K562 (cell line): ENCODE data around the gene MYO1D. TPM values are rescaled to one million over a fixed set of nuclear protein-coding genes. Genes with fewer than 3 reads are reported as not detected.

ENCODE experiments used
- FUS ChIP-seq: fragments of 200-400 bp; formaldehyde crosslinking; optimal IDR thresholded peaks from 2 replicates; pipeline ENCODE3; 2017; ENCODE audit warnings: low read depth, low read length
- HES1 ChIP-seq: fragments of 450-650 bp; IDR thresholded peaks from 2 replicates; pipeline ENCODE4 v1.6.1; 2016; ENCODE audit warnings: low read depth, mild to moderate bottlenecking, moderate library complexity
- JUNB ChIP-seq: fragments of 450-650 bp; formaldehyde crosslinking; conservative IDR thresholded peaks from 2 replicates; pipeline ENCODE4 v1.4.0; 2020; ENCODE audit warnings: mild to moderate bottlenecking
- PCBP1 ChIP-seq: fragments of 200-400 bp; formaldehyde crosslinking; IDR thresholded peaks from 2 replicates; pipeline ENCODE4 v1.6.1; 2018; ENCODE audit warnings: mild to moderate bottlenecking, low read depth, low read length; ENCODE audit not compliant: poor library complexity, severe bottlenecking
- PML ChIP-seq: IDR thresholded peaks from 2 replicates; pipeline ENCODE4 v1.6.1; 2012; ENCODE audit warnings: low read length, inconsistent platforms
- PURB ChIP-seq: sonication (generic); formaldehyde crosslinking; IDR thresholded peaks from 2 replicates; pipeline ENCODE4 v1.9.0; 2021; ENCODE audit warnings: low read depth, mild to moderate bottlenecking, missing genetic modification reagents
- RAD51 ChIP-seq: fragments of 450-650 bp; IDR thresholded peaks from 2 replicates; pipeline ENCODE4 v1.7.1; 2016; ENCODE audit warnings: low read depth, mild to moderate bottlenecking, borderline replicate concordance
- SIN3B ChIP-seq: fragments of 450-650 bp; IDR thresholded peaks from 2 replicates; pipeline ENCODE4 v1.6.1; 2017; ENCODE audit warnings: low read depth, mild to moderate bottlenecking, moderate library complexity
- SMAD1 ChIP-seq: fragments of 150-350 bp; IDR thresholded peaks from 2 replicates; pipeline ENCODE4 v1.6.1; 2014; ENCODE audit warnings: low read length, low read depth; ENCODE audit not compliant: partially characterized antibody
- THAP7 ChIP-seq: fragments of 250-450 bp; sonication (Bioruptor Pico); IDR thresholded peaks from 2 replicates; pipeline ENCODE4 v1.5.0; 2021
- TRIM28 ChIP-seq: fragments of 450-650 bp; IDR thresholded peaks from 2 replicates; pipeline ENCODE4 v1.6.1; 2017
- TSC22D4 ChIP-seq: fragments of 450-650 bp; IDR thresholded peaks from 2 replicates; pipeline ENCODE4 v1.6.1; 2016; ENCODE audit warnings: missing genetic modification characterization, missing biosample characterization, control low read depth
- UBTF ChIP-seq, 2 experiments: IDR thresholded peaks; 2 replicates each; pipeline ENCODE4 v1.6.1; 2012; ENCODE audit warnings: improper control_type of control experiment in 2 of 2, low read depth in 2 of 2, low read length in 2 of 2, borderline replicate concordance in 1 of 2
- ZFX ChIP-seq: sonication (generic); formaldehyde crosslinking; IDR thresholded peaks from 2 replicates; pipeline ENCODE4 v1.8.0; 2022; ENCODE audit warnings: mild to moderate bottlenecking, missing genetic modification reagents, moderate library complexity
- ZNF217 ChIP-seq: sonication (generic); formaldehyde crosslinking; IDR thresholded peaks from 2 replicates; pipeline ENCODE4 v1.8.0; 2022; ENCODE audit warnings: mild to moderate bottlenecking, missing genetic modification reagents
- ZNF384 ChIP-seq: IDR thresholded peaks from 2 replicates; pipeline ENCODE4 v1.6.1; 2012; ENCODE audit warnings: low read depth, low read length, improper control_type of control experiment
- ZNF398 ChIP-seq: fragments of 250-450 bp; sonication (Bioruptor Pico); IDR thresholded peaks from 2 replicates; pipeline ENCODE4 v1.8.0; 2021; ENCODE audit warnings: moderate library complexity, mild to moderate bottlenecking, inconsistent platforms
- ZNF431 ChIP-seq: sonication (generic); formaldehyde crosslinking; IDR thresholded peaks from 2 replicates; pipeline ENCODE4 v1.8.0; 2022; ENCODE audit warnings: mild to moderate bottlenecking, missing genetic modification reagents
- ZNF512 ChIP-seq: IDR thresholded peaks from 2 replicates; pipeline ENCODE4 v1.6.1; 2016; ENCODE audit warnings: missing genetic modification characterization, missing compliant biosample characterization
- ZNF699 ChIP-seq: fragments of 250-450 bp; sonication (Bioruptor Pico); IDR thresholded peaks from 2 replicates; pipeline ENCODE4 v1.8.0; 2021; ENCODE audit warnings: mild to moderate bottlenecking, moderate library complexity; ENCODE audit not compliant: insufficient replicate concordance
- polyA plus RNA-seq, 8 experiments: library from polyadenylated mRNA; depleted of rRNA in 4 of 8; stranded (reverse) in 5 of 8; unstranded in 3 of 8; fragments of >200 nt; fragmentation: Nextera tagmentation in 2 of 8; fragmentation: Illumina TruSeq in 1 of 8; extraction: Ambion mirVana in 2 of 8; extraction: Trizol in 1 of 8; gene quantifications; 2 replicates each; pipeline versions ENCODE4 v1.2.1 to v1.2.3, GENCODE V29; 2011 to 2014; ENCODE audit warnings: inconsistent platforms in 1 of 8, missing spikeins in 1 of 8
- total RNA-seq, 7 experiments: library from RNA; depleted of rRNA in 6 of 7; stranded (reverse); fragments of >200 nt in 6 of 7; fragmentation: Illumina TruSeq in 2 of 7; extraction: Trizol in 2 of 7; gene quantifications; 2 replicates each; pipeline versions ENCODE4 v1.2.1 to v1.2.3, GENCODE V29; 2011 to 2021; ENCODE audit warnings: low replicate concordance in 1 of 7

The MYO1D gene
- total and polyA plus RNA-seq, 9 of the 15 experiments (the other 6 are each of a cell fraction or from before 2014, with no cell fraction given): 2.1 to 71.2 (median 45.4) TPM

- TF ChIP-seq THAP7: no peak
- no peak for TF ChIP-seq ZNF699
- TF ChIP-seq RAD51: no peak
- peak in 1 of 2 experiments; percentile 38; a peak in 1 of 4 replicates for TF ChIP-seq UBTF (IDR thresholded peaks at IDR 0.05; ENCODE audit: borderline replicate concordance in 1 of 2, low read depth in 2 of 2, low read length in 2 of 2)
- TF ChIP-seq PURB (CRISPR knock-in tag): no peak
- TF ChIP-seq ZFX (CRISPR knock-in tag): no peak
- TF ChIP-seq TSC22D4 (tag): no peak
- TF ChIP-seq SMAD1: peak; percentile 73
- TF ChIP-seq PCBP1: no peak
- no peak for TF ChIP-seq ZNF384
- TF ChIP-seq ZNF431 (CRISPR knock-in tag): no peak
- no peak for TF ChIP-seq FUS
- no peak for TF ChIP-seq ZNF217 (CRISPR knock-in tag)
- no peak for TF ChIP-seq SIN3B
- 0 out of 2 replicates have a peak, but pooled peaks have one; percentile 30 for TF ChIP-seq TRIM28
- TF ChIP-seq ZNF512 (tag): no peak
- 0 out of 2 replicates have a peak, but pooled peaks have one; percentile 40 for TF ChIP-seq HES1
- no peak for TF ChIP-seq ZNF398 (CRISPR knock-in tag)
- TF ChIP-seq JUNB: no peak
- no peak for TF ChIP-seq PML
Observed at GRCh38 chr17:32894245-32894644, 17.3 kb upstream of the MYO1D start (continued).
